Superior temporal gyrus (tissue), 1 donor: ENCODE results near the gene CCDC83.
"Not testable (repeated sequence)": the region's sequence is repeated elsewhere in the genome, so short reads cannot be mapped to it uniquely, and the experiment has no call there.

Experiments used
- DNase-seq: peaks from one replicate; pipeline ENCODE4 v3.0.0-alpha.2; 2016; ENCODE audit errors: extremely low spot score

The CCDC83 gene

GRCh38 chr11:85941380-85941973 is 86.3 kb downstream of the CCDC83 start:
- DNase-seq, result peak; percentile 73

DNA sequence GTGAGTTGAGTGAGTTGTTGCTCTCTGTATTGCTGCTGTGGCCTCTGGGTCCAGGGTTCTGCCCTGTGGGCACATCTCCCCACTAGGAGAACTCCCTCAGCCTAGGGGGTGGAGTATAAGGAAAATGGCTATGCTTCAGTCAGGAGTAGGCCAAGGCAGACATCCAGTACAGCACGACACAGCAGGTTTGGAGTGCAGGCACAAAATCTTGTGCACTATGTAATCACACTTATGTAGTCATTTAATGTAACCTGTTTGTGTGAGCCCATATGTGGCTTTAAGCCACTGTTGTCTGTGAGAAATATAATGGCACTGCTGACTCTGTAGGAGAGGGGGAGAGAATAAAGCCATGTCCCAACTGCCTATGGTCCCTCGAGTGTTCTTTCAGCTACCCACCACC is 90.1 kb downstream of the CCDC83 start:
- peak; percentile 2 for DNase-seq

DNA sequence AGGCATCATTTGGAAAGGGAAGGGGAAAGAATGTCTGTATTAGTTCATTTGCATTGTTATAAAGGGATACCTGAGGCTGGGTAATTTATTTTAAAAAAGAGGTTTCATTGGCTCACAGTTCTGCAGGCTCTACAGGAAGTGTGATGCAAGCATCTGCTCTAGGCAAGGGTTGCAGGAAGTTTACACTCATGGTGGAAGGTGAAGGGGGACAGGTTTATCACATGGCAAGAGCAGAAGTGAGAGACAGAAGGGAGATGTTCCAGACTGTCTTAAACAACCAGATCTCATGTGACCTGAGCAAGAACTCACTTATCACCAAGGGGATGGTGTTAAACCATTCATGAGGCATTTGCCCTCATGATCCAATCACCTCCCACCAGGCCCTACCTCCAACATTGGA is 90.6 kb downstream of the CCDC83 start:
- peak; percentile 10 for DNase-seq

DNA sequence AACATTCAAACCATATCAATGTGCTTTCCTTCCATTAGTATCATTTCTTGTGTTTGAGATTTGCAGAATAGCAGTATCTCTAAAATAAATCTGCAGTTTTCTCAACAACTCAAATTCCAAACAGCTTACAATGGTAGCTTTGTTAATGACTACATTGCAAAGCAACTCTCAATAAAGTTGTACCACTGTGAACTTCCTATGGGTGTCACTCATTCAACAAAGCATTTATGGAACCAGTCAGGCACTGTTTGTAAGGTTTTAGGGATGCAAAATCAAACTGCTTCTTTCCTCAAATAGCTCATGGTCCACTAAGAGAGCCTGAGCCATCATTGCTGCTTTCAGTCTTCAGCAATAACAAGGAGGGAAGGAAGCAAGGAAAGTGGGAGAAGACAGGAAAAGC is 91.0 kb downstream of the CCDC83 start:
- peak; percentile 75 for DNase-seq

GRCh38 chr11:85947431-85948272 is 92.5 kb downstream of the CCDC83 start:
- peak; percentile 93 for DNase-seq

GRCh38 chr11:85948884-85949283 is 93.7 kb downstream of the CCDC83 start:
- DNase-seq, result peak; percentile 9

DNA sequence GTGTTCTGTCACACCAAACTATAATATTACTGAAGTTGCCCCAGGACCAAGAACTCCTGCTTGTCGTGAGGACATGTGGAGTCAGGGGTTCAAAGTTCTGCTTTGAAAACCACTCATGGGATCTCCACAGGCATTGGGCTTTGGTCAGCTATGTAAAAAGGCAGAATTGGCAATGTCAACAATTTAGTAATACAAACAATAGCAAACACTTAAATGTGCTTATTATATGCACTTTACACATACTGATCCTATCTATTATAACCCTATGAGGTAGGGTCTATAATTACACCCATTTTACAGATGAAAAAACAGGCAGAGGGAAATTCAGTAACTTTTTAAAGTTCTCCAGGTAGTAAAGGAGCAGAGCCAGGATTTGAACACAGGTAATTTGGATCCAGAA is 94.6 kb downstream of the CCDC83 start:
- DNase-seq, result peak; percentile 5

DNA sequence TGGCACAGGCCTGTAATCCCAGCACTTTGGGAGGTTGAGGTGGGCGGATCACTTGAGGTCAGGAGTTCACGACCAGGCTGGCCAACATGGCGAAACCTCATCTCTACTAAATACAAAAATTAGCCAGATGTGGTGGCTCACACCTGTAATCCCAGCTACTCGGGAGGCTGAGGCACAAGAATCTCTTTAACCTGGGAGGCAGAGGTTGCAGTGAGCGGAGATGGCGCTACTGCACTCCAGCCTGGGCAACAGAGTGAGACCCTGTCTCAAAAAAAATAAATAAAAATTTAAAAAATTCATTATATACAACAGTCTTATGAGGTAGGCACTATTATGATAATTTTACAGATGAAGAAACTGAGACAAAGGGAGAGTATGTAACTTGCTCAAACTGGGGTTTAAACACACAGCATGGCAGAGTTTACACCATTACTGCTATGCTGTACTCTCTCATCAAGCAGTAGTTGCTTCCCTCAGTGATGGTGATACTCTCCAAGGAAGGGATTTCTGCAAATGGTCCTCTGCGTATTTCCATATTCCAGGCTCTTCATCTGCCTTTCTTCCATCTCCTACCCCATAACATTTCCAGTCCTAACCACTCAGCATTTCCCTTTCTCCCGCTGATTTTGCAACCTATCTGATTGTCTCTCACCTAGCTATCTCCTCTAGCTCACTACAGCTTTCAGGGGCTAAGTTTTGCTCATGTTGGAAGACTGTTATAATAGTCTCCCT is 95.3 kb downstream of the CCDC83 start:
- peak; percentile 5 for DNase-seq

DNA sequence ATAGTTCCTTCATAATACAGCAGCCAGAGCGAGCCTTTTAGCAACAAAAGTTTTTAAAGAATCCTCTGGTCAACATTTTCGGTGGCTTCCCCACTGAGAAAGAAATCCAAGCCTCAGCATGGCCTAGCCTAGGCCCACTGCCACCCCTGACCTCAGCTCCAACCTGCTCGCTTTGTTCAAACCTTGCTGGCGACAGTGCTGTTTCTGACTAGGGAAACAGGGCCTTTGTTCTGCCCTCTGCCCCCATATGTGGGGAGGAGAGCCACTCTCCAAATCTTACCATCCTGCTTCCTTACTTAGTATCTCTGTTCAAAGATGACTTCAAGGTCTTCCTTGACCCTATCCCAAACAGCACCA is 95.8 kb downstream of the CCDC83 start:
- DNase-seq, result no peak

DNA sequence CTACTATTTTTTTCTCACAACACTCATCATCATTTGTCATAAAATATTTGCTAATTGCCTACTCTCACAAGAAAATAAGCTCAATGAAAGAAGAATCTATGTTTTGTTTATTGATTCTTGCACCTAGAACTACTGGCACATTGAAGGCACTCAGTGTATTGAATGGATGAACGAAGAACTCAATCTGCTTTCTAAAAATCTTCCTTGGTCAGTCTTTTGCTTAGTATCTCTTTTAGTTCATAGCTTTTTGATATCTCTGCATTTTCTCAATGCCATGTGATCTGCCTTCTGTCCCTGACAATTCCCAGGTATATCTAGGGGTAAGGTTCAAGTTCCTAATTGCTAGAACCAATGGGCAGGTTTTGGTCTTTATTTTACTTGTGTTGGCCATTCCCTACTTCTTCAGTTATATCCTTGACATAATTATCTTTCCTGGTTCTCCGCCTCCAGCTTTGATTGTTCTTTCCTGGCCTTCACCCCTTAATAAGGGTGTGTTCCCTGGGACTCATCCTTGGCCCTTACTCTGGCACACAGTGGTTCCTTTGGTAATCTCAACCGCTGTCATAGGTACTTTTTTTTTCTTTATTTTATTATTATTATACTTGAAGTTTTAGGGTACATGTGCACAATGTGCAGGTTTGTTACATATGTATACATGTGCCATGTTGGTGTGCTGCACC is 96.4 kb downstream of the CCDC83 start:
- DNase-seq, result no peak

- not testable (repeated sequence) for DNase-seq
Observed at GRCh38 chr11:85952108-85952485, 96.9 kb downstream of the CCDC83 start.

- DNase-seq, result no peak
Observed at GRCh38 chr11:85953491-85954143, 98.4 kb downstream of the CCDC83 start.

GRCh38 chr11:85955531-85955930 is 100.3 kb downstream of the CCDC83 start:
- DNase-seq, result peak; percentile 38

DNA sequence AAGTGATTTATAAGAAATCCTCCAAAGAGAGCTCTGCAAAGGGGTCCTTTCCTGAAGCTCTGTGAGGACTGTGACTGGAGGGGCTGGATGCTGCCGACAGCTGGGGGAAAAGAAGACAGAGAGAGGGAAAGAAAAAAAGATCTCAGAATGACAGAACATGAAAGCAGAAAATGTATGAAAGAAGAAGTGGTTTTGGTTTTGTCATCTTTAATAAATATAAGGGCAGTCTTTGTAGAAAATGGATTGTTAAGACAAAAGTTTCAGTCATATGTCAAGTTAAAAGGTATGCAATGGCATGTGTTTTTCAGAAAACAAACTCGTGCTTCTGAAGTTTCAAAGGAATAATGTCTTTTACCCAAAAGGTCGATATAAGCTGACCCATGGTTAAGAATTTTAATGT is 105.5 kb downstream of the CCDC83 start:
- no peak for DNase-seq

- DNase-seq, result no peak
Observed at GRCh38 chr11:85961130-85961529, 105.9 kb downstream of the CCDC83 start.

GRCh38 chr11:85961930-85962363 is 106.8 kb downstream of the CCDC83 start:
- DNase-seq, result no peak

GRCh38 chr11:85965202-85965601 is 110.0 kb downstream of the CCDC83 start:
- DNase-seq, result no peak

- DNase-seq, result peak; percentile 78
Observed at GRCh38 chr11:85967457-85967856, 112.3 kb downstream of the CCDC83 start.
